Measurements from ENCODE around the gene EID3. TPM values are rescaled to one million over a fixed set of nuclear protein-coding genes. Genes with fewer than 3 reads are reported as not detected.

The EID3 gene
- total RNA-seq, 1 experiment from 2014 or later, result 3.2 TPM

- CTCF ChIA-PET, result no interaction called here
- POLR2A ChIA-PET, result no interaction called here
Observed at GRCh38 chr12:104305349-104305748, 1.8 kb downstream of the EID3 start.

DNA sequence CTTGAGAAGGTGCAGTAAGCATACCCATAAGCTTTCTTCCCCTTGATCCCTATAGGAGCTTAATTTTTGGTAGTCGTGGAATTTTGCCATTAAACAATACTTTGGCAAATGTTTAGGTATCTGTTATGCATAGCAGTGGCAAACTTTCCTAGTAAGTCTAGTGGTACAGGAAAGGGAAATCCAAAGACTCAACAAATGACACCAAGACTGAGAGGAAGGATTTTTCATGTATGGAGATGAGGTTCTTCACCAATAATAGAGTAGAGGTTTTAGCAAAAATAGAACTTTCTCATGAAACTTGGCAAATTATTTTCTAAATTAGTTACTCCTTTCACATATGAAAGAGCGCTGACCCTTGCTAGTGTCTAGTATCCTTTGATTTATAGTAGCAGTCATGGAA lies 2.8 kb downstream of the EID3 start:
- H3K4me3 Mint-ChIP-seq, result no peak overlapping the region
- DNase-seq (ENCODE audit: low spot score) (no peak), ATAC-seq (no peak)
- peaks cover 69% of the 10 kb centered on the region for H3K4me1 Mint-ChIP-seq
- ChIA-PET CTCF (no interaction called here), POLR2A (interaction anchor here (0.6 kb wide), 1 partner anchor 14 kb away, joined by 9 read pairs; no protein-coding TSS in a partner anchor)
- H3K27ac Mint-ChIP-seq, result no peak overlapping the region
- peaks cover 16% of the 10 kb centered on the region for H3K36me3 Mint-ChIP-seq
- no peaks in the 10 kb centered on the region for H3K9me3 Mint-ChIP-seq
- no peaks in the 10 kb centered on the region; the same call in 1 of the 2 replicates for H3K27me3 Mint-ChIP-seq (ENCODE audit: low read depth)
- TF ChIP-seq FOXP4 (CRISPR knock-in tag; IDR thresholded peaks at IDR 0.05) (no peak), ZNF671 (CRISPR knock-in tag; IDR thresholded peaks at IDR 0.05) (no peak), STAT6 (CRISPR knock-in tag; conservative IDR thresholded peaks at IDR 0.05; ENCODE audit: low read depth) (no peak), EMX1 (CRISPR knock-in tag; IDR thresholded peaks at IDR 0.05) (no peak), ZNF423 (CRISPR knock-in tag; IDR thresholded peaks at IDR 0.05) (no peak), MXD4 (CRISPR knock-in tag; IDR thresholded peaks at IDR 0.05; ENCODE audit: borderline replicate concordance) (no peak), ZBTB21 (CRISPR knock-in tag; IDR thresholded peaks at IDR 0.05; ENCODE audit: borderline replicate concordance) (no peak), IRF2 (CRISPR knock-in tag; IDR thresholded peaks at IDR 0.05; ENCODE audit: borderline replicate concordance, low read depth) (no peak), SMAD3 (CRISPR knock-in tag; IDR thresholded peaks at IDR 0.05; ENCODE audit: borderline replicate concordance) (no peak), ZNF425 (CRISPR knock-in tag; conservative IDR thresholded peaks at IDR 0.05) (no peak)

More at GRCh38 chr12:104305349-104305748, 1.8 kb downstream of the EID3 start:
- no peak overlapping the region for H3K27ac Mint-ChIP-seq
- TF ChIP-seq, protein P1, sequence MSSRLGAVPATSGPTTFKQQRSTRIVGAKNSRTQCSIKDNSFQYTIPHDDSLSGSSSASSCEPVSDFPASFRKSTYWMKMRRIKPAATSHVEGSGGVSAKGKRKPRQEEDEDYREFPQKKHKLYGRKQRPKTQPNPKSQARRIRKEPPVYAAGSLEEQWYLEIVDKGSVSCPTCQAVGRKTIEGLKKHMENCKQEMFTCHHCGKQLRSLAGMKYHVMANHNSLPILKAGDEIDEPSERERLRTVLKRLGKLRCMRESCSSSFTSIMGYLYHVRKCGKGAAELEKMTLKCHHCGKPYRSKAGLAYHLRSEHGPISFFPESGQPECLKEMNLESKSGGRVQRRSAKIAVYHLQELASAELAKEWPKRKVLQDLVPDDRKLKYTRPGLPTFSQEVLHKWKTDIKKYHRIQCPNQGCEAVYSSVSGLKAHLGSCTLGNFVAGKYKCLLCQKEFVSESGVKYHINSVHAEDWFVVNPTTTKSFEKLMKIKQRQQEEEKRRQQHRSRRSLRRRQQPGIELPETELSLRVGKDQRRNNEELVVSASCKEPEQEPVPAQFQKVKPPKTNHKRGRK (CRISPR knock-in tag; IDR thresholded peaks at IDR 0.05; ENCODE audit: borderline replicate concordance), result no peak
- TF ChIP-seq, protein P2, sequence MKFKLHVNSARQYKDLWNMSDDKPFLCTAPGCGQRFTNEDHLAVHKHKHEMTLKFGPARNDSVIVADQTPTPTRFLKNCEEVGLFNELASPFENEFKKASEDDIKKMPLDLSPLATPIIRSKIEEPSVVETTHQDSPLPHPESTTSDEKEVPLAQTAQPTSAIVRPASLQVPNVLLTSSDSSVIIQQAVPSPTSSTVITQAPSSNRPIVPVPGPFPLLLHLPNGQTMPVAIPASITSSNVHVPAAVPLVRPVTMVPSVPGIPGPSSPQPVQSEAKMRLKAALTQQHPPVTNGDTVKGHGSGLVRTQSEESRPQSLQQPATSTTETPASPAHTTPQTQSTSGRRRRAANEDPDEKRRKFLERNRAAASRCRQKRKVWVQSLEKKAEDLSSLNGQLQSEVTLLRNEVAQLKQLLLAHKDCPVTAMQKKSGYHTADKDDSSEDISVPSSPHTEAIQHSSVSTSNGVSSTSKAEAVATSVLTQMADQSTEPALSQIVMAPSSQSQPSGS (CRISPR knock-in tag; IDR thresholded peaks at IDR 0.05; ENCODE audit: borderline replicate concordance, low read depth), result no peak
- TF ChIP-seq NR3C1 (CRISPR knock-in tag; conservative IDR thresholded peaks at IDR 0.05; ENCODE audit: low read depth) (no peak), ARID4B (CRISPR knock-in tag; IDR thresholded peaks at IDR 0.05; ENCODE audit: borderline replicate concordance) (no peak)
- no peaks in the 10 kb centered on the region; the same call in 1 of the 2 replicates for H3K27me3 Mint-ChIP-seq (ENCODE audit: low read depth)
- DNase-seq (ENCODE audit: low spot score), result no peak
- peaks cover 72% of the 10 kb centered on the region for H3K4me1 Mint-ChIP-seq
- no peaks in the 10 kb centered on the region for H3K9me3 Mint-ChIP-seq
- no peak for ATAC-seq
- H3K36me3 Mint-ChIP-seq, result peaks cover 9% of the 10 kb centered on the region
- no peak overlapping the region for H3K4me3 Mint-ChIP-seq

All from WTC11 (cell line).